ENCODE measurements around the gene CD36.

DNA sequence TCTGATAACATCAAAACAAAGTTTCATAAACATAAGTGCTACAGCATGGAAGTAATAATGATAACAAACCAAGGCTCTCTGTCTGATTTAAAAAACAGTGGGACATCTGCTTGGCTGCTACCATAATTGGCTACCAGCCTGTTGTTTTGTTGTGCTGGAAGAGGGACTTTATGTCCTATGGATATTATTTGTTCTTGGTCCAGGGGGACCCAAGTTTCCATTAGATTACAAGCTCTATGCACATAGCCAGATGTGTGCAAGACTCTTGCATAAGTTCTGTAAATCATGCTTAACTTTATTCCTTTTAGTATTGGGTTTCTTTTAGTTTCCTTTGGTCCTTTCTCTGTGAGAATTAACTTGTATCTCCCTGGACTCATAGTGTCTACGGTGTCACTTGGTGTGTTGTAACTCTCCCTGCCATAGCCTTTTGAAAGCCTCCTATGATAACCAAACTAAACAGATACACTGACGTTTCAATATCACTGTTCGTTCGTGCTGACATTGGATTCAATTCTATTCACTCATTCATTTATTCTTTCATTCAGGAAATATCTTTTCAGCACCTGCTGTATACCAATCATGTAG, 41.4 kb upstream of the CD36 start:
- TF ChIP-seq, protein P1, sequence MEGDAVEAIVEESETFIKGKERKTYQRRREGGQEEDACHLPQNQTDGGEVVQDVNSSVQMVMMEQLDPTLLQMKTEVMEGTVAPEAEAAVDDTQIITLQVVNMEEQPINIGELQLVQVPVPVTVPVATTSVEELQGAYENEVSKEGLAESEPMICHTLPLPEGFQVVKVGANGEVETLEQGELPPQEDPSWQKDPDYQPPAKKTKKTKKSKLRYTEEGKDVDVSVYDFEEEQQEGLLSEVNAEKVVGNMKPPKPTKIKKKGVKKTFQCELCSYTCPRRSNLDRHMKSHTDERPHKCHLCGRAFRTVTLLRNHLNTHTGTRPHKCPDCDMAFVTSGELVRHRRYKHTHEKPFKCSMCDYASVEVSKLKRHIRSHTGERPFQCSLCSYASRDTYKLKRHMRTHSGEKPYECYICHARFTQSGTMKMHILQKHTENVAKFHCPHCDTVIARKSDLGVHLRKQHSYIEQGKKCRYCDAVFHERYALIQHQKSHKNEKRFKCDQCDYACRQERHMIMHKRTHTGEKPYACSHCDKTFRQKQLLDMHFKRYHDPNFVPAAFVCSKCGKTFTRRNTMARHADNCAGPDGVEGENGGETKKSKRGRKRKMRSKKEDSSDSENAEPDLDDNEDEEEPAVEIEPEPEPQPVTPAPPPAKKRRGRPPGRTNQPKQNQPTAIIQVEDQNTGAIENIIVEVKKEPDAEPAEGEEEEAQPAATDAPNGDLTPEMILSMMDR (IDR thresholded peaks at IDR 0.05) = no peak
- no peak for TF ChIP-seq POLR2A (IDR thresholded peaks at IDR 0.05)
- peak; percentile 52 to 76 for TF ChIP-seq EP300 (IDR thresholded peaks at IDR 0.05)
